ENCODE measurements around the gene GALNT2. TPM values are rescaled to one million over a fixed set of nuclear protein-coding genes. Genes with fewer than 3 reads are reported as not detected.

GALNT2 gene
- total RNA-seq, 1 experiment from 2014 or later: 62.2 TPM

DNA sequence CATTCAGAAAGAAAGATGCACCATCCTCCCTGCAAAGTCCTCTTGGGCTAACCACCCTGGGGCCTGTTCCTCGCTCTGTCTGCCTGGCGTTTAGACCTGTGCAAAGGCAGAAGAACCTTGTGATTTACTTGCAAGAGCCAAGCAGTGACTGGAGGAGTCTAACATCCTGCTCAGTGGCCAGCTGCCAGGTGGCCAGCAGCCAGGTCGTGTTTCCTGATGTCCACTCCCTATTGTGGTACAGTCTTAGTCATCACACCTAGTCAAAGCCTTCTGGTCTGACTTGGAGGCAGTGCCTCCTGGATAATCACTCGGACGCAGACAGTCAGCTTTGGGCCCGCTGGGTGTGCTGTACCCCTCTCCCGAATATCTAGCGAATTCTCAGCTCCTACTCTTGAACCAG, 241.0 kb downstream of the GALNT2 start:
- Mint-ChIP-seq H3K4me1 (ENCODE audit: low read depth, unreplicated experiment) (no peaks in the 10 kb centered on the region), H3K4me3 (ENCODE audit: unreplicated experiment) (no peak overlapping the region), H3K36me3 (ENCODE audit: insufficient read depth, unreplicated experiment) (no peaks in the 10 kb centered on the region), H3K27me3 (ENCODE audit: insufficient read depth, unreplicated experiment) (no peaks in the 10 kb centered on the region), H3K9me3 (ENCODE audit: unreplicated experiment) (no peaks in the 10 kb centered on the region), H3K27ac (ENCODE audit: unreplicated experiment) (no peak overlapping the region)
- intact Hi-C loops (cut with micrococcal nuclease; ENCODE audit: unreplicated experiment): no loop called here
- CTCF ChIA-PET: no interaction called here
- H3K4me3 ChIP-seq (ENCODE audit: low read depth, low read length): no peak overlapping the region
- TF ChIP-seq, protein P1, sequence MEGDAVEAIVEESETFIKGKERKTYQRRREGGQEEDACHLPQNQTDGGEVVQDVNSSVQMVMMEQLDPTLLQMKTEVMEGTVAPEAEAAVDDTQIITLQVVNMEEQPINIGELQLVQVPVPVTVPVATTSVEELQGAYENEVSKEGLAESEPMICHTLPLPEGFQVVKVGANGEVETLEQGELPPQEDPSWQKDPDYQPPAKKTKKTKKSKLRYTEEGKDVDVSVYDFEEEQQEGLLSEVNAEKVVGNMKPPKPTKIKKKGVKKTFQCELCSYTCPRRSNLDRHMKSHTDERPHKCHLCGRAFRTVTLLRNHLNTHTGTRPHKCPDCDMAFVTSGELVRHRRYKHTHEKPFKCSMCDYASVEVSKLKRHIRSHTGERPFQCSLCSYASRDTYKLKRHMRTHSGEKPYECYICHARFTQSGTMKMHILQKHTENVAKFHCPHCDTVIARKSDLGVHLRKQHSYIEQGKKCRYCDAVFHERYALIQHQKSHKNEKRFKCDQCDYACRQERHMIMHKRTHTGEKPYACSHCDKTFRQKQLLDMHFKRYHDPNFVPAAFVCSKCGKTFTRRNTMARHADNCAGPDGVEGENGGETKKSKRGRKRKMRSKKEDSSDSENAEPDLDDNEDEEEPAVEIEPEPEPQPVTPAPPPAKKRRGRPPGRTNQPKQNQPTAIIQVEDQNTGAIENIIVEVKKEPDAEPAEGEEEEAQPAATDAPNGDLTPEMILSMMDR (IDR thresholded peaks at IDR 0.05; ENCODE audit: insufficient read depth in 1 of 2, low read depth in 1 of 2, low read length in 1 of 2, severe bottlenecking in 1 of 2, unreplicated experiment in 1 of 2): no peak
- no peak for DNase-seq
- H3K36me3 ChIP-seq (ENCODE audit: control insufficient read depth, insufficient read depth, low read length): no peaks in the 10 kb centered on the region
- POLR2A ChIA-PET: no interaction called here
- H3K4me1 ChIP-seq: no peaks in the 10 kb centered on the region
- no peaks in the 10 kb centered on the region for H3K9me3 ChIP-seq
- BruUV-seq (replicated peaks): no TSS peak
- no peaks in the 10 kb centered on the region for H3K27me3 ChIP-seq (replicated peaks; ENCODE audit: control insufficient read depth, insufficient read depth, low read length)

DNA sequence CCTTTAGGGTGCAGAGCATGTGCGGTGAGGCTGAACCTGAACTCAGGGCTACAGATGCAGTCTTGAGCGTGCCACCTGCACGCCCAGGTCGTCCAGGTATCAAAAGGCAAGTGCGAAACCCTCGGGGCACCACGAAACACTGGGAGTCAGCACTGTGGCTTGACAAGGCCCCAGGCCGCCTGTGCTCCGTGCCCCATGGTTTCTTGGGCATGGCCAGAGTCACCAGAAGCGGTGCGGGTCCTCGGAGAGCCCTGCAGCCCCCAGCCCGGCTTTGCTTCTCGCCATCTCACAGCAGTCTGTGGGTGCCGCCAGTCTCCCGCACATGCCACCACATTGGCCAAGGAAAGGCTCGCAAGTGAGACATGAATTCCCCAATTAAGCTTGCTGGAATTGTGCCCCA, 241.8 kb downstream of the GALNT2 start:
- Mint-ChIP-seq H3K27ac (ENCODE audit: unreplicated experiment) (no peak overlapping the region), H3K36me3 (ENCODE audit: insufficient read depth, unreplicated experiment) (no peaks in the 10 kb centered on the region), H3K27me3 (ENCODE audit: insufficient read depth, unreplicated experiment) (no peaks in the 10 kb centered on the region), H3K9me3 (ENCODE audit: unreplicated experiment) (no peaks in the 10 kb centered on the region), H3K4me1 (ENCODE audit: low read depth, unreplicated experiment) (no peaks in the 10 kb centered on the region), H3K4me3 (ENCODE audit: unreplicated experiment) (no peak overlapping the region)
- Histone ChIP-seq H3K4me3 (ENCODE audit: low read depth, low read length) (no peak overlapping the region), H3K4me1 (no peaks in the 10 kb centered on the region), H3K36me3 (ENCODE audit: control insufficient read depth, insufficient read depth, low read length) (no peaks in the 10 kb centered on the region), H3K9me3 (no peaks in the 10 kb centered on the region), H3K27me3 (replicated peaks; ENCODE audit: control insufficient read depth, insufficient read depth, low read length) (no peaks in the 10 kb centered on the region)
- intact Hi-C loops (cut with micrococcal nuclease; ENCODE audit: unreplicated experiment): no loop called here
- ChIA-PET POLR2A (no interaction called here), CTCF (no interaction called here)
- TF ChIP-seq, protein P1 (IDR thresholded peaks at IDR 0.05; ENCODE audit: insufficient read depth in 1 of 2, low read depth in 1 of 2, low read length in 1 of 2, severe bottlenecking in 1 of 2, unreplicated experiment in 1 of 2): no peak
- no peak for DNase-seq
- no TSS peak for BruUV-seq (replicated peaks)

DNA sequence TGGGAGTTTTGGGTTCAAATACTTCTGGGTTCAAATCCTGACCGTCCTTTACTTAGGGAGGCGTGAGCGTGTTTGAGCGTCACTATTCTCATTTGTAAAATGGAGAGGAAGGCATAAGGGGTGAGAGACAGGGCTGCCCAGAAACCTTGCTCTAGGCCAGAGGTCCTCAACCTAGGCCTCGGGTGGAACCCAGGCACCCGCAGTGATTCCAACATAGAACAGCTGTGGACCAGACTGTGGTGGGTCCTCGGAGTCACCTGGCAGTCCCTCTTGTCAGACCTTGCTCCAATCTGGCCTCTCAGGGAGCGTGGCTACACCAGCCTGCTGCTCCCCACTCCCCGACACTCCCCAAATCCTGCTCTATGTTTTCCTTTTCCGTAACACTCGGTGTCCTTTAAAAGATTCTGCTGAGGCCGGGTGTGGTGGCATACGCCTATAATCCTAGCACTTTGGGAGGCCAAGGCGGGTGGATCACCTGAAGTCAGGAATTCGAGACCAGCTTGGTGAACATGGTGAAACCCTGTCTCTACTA, 242.7 kb downstream of the GALNT2 start:
- Histone ChIP-seq H3K4me1 (no peaks in the 10 kb centered on the region), H3K4me3 (ENCODE audit: low read depth, low read length) (no peak overlapping the region), H3K9me3 (no peaks in the 10 kb centered on the region), H3K27me3 (replicated peaks; ENCODE audit: control insufficient read depth, insufficient read depth, low read length) (no peaks in the 10 kb centered on the region), H3K36me3 (ENCODE audit: control insufficient read depth, insufficient read depth, low read length) (no peaks in the 10 kb centered on the region)
- intact Hi-C loops (cut with micrococcal nuclease; ENCODE audit: unreplicated experiment): no loop called here
- no peaks in the 10 kb centered on the region for H3K27me3 Mint-ChIP-seq (ENCODE audit: insufficient read depth, unreplicated experiment)
- H3K4me3 Mint-ChIP-seq (ENCODE audit: unreplicated experiment): no peak overlapping the region
- BruUV-seq (replicated peaks): no TSS peak
- CTCF ChIA-PET: no interaction called here
- TF ChIP-seq, protein P1 (IDR thresholded peaks at IDR 0.05; ENCODE audit: insufficient read depth in 1 of 2, low read depth in 1 of 2, low read length in 1 of 2, severe bottlenecking in 1 of 2, unreplicated experiment in 1 of 2): no peak
- no peak overlapping the region for H3K27ac Mint-ChIP-seq (ENCODE audit: unreplicated experiment)
- DNase-seq: no peak
- POLR2A ChIA-PET: no interaction called here
- no peaks in the 10 kb centered on the region for H3K4me1 Mint-ChIP-seq (ENCODE audit: low read depth, unreplicated experiment)
- no peaks in the 10 kb centered on the region for H3K36me3 Mint-ChIP-seq (ENCODE audit: insufficient read depth, unreplicated experiment)
- no peaks in the 10 kb centered on the region for H3K9me3 Mint-ChIP-seq (ENCODE audit: unreplicated experiment)
